ENCODE results near the gene PRKAG2.
A peak's percentile ranks its signal among the peaks of the same experiment; 100 is the strongest.
"Not testable (repeated sequence)": the region's sequence is repeated elsewhere in the genome, so short reads cannot be mapped to it uniquely, and the experiment has no call there.

Gene PRKAG2

GRCh38 chr7:151540146-151540545 lies 336.8 kb downstream of the PRKAG2 start:
- no peak overlapping the region for H3K4me3 ChIP-seq (ENCODE audit: low read length)
- TF ChIP-seq CTCF (IDR thresholded peaks at IDR 0.05; ENCODE audit: insufficient read depth, low read depth, low read length, missing control alignments) = no peak
- peak; percentile 62 for DNase-seq (ENCODE audit: low read depth)

GRCh38 chr7:151539088-151539671 lies 337.7 kb downstream of the PRKAG2 start:
- TF ChIP-seq CTCF (IDR thresholded peaks at IDR 0.05; ENCODE audit: insufficient read depth, low read depth, low read length, missing control alignments) = no peak
- DNase-seq (ENCODE audit: low read depth) = no peak
- H3K4me3 ChIP-seq (ENCODE audit: low read length) = no peak overlapping the region

GRCh38 chr7:151537818-151538561 lies 338.9 kb downstream of the PRKAG2 start:
- H3K4me3 ChIP-seq (ENCODE audit: low read length) = no peak overlapping the region
- no peak for DNase-seq (ENCODE audit: low read depth)
- TF ChIP-seq CTCF (IDR thresholded peaks at IDR 0.05; ENCODE audit: insufficient read depth, low read depth, low read length, missing control alignments) = no peak

GRCh38 chr7:151536178-151536577 lies 340.7 kb downstream of the PRKAG2 start:
- not testable (repeated sequence) for H3K4me3 ChIP-seq (ENCODE audit: low read length); DNase-seq (ENCODE audit: low read depth)

- DNase-seq (ENCODE audit: low read depth) = no peak
- H3K4me3 ChIP-seq (ENCODE audit: low read length) = no peak overlapping the region
- no peak for TF ChIP-seq CTCF (IDR thresholded peaks at IDR 0.05; ENCODE audit: insufficient read depth, low read depth, low read length, missing control alignments)
Measured at GRCh38 chr7:151529842-151530241, 347.1 kb downstream of the PRKAG2 start.

- TF ChIP-seq CTCF (IDR thresholded peaks at IDR 0.05; ENCODE audit: insufficient read depth, low read depth, low read length, missing control alignments) = no peak
- no peak for DNase-seq (ENCODE audit: low read depth)
Measured at GRCh38 chr7:151524845-151525244, 352.1 kb downstream of the PRKAG2 start.

GRCh38 chr7:151524331-151524730 lies 352.6 kb downstream of the PRKAG2 start:
- no peak overlapping the region for H3K4me3 ChIP-seq (ENCODE audit: low read length)
- no peak for DNase-seq (ENCODE audit: low read depth)
- TF ChIP-seq CTCF (IDR thresholded peaks at IDR 0.05; ENCODE audit: insufficient read depth, low read depth, low read length, missing control alignments) = no peak

More at GRCh38 chr7:151524845-151525244, 352.1 kb downstream of the PRKAG2 start:
- H3K4me3 ChIP-seq (ENCODE audit: low read length) = no peak overlapping the region
